ENCODE measurements around the gene NDUFS1. TPM values are rescaled to one million over a fixed set of nuclear protein-coding genes. Genes with fewer than 3 reads are reported as not detected.

The NDUFS1 gene
- total and polyA plus RNA-seq, 10 of the 15 experiments (the other 5 are each of a cell fraction or from before 2014, with no cell fraction given): 62.6 to 108 (median 90.4) TPM

DNA sequence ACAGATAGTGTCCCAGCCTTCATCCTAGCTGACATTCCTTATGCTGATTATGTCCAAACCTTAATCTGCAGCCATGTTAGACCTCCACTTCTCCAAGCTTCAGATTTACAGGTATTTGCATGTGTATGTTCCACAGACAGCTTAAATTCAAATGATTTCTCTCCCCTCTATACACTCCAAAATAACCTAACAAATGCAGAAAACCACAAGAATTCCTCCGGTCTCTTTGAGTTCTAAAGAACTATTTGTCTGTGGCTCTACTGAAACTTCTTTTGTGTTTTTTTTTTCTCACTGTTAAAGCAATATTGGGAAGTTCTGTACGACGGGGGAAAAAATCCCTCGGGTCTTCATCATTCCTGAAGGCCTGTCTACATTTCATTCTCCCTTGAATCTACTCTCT lies 8.6 kb downstream of the NDUFS1 start:
- Histone ChIP-seq H2AFZ (ENCODE audit: control insufficient read depth, low read depth, low read length) (no peak overlapping the region), H3K27ac (ENCODE audit: control insufficient read depth, insufficient read depth) (no peak overlapping the region; the same call in 1 of the 2 replicates), H3K4me3 (no peak overlapping the region), H3K9ac (ENCODE audit: control insufficient read depth, insufficient read depth, low read length) (no peak overlapping the region), H4K20me1 (ENCODE audit: control insufficient read depth, insufficient read depth) (no peaks in the 10 kb centered on the region), H3K4me1 (ENCODE audit: control insufficient read depth, insufficient read depth, low read length) (peaks cover 8% of the 10 kb centered on the region; the same call in 1 of the 2 replicates), H3K36me3 (ENCODE audit: control insufficient read depth in 2 of 2, insufficient read depth in 2 of 2, low read length in 1 of 2) (peaks cover 0 to 10% of the 10 kb centered on the region in 2 experiments; a peak in 3 of 4 replicates), H3K79me2 (ENCODE audit: control insufficient read depth, insufficient read depth, low read length) (peaks cover 11% of the 10 kb centered on the region), H3K9me3 (replicated peaks; ENCODE audit: control insufficient read depth, insufficient read depth, low read length) (no peaks in the 10 kb centered on the region), H3K27me3 (replicated peaks in 1 of 2; ENCODE audit: control insufficient read depth in 2 of 2, insufficient read depth in 2 of 2, low read length in 1 of 2) (no peaks in the 10 kb centered on the region), H3K4me2 (ENCODE audit: control insufficient read depth, insufficient read depth) (no peak overlapping the region)
- intact Hi-C loops (cut with micrococcal nuclease; ENCODE audit: unreplicated experiment) (loop anchor here (5.0 kb wide), 1 partner anchor 148 kb away; no protein-coding TSS in a partner anchor), in situ Hi-C loops (cut with MboI) (no loop called here)
- FAIRE-seq (peak; percentile 31), DNase-seq (ENCODE audit: low read depth, low spot score) (no peak), ATAC-seq (no peak)
- CTCF ChIA-PET: interaction anchor here (1.6 kb wide), 1 partner anchor 13 kb away, joined by 4 read pairs; no protein-coding TSS in a partner anchor
- no peak for TF ChIP-seq E2F4 (IDR thresholded peaks at IDR 0.05; ENCODE audit: low read depth, low read length)
- RAD21 ChIA-PET (ENCODE audit: unreplicated experiment): no interaction called here
- WGBS (ENCODE audit: insufficient coverage, insufficient replicate concordance, low lambda C conversion rate, missing lambda C conversion rate): 52% methylated on average over 4 of the region's 4 CpGs
- POLR2A ChIA-PET: interaction anchor here (0.5 kb wide), 2 partner anchors 9 to 125 kb away, joined by 3 read pairs; no protein-coding TSS in a partner anchor
- TSS peak; percentile 8 for BruUV-seq (replicated peaks)
- SMC1A ChIA-PET (ENCODE audit: uncharacterized antibody, unreplicated experiment): interaction anchor here (1.1 to 1.7 kb wide), 2 partner anchors 30 to 64 kb away, joined by 3 to 4 read pairs; partner anchors contain the start of gene INO80D

GRCh38 chr2:206150168-206150567 lies 9.1 kb downstream of the NDUFS1 start:
- H3K4me3 ChIP-seq: no peak overlapping the region
- SMC1A ChIA-PET (ENCODE audit: uncharacterized antibody, unreplicated experiment): no interaction called here
- peaks cover 0 to 10% of the 10 kb centered on the region in 2 experiments; a peak in 3 of 4 replicates for H3K36me3 ChIP-seq (ENCODE audit: control insufficient read depth in 2 of 2, insufficient read depth in 2 of 2, low read length in 1 of 2)
- H3K4me1 ChIP-seq (ENCODE audit: control insufficient read depth, insufficient read depth, low read length): peaks cover 8% of the 10 kb centered on the region; the same call in 1 of the 2 replicates
- in situ Hi-C loops (cut with MboI) (no loop called here), intact Hi-C loops (cut with micrococcal nuclease; ENCODE audit: unreplicated experiment) (loop anchor here (5.0 kb wide), 1 partner anchor 148 kb away; no protein-coding TSS in a partner anchor)
- H3K27me3 ChIP-seq (replicated peaks in 1 of 2; ENCODE audit: control insufficient read depth in 2 of 2, insufficient read depth in 2 of 2, low read length in 1 of 2): no peaks in the 10 kb centered on the region
- H2AFZ ChIP-seq (ENCODE audit: control insufficient read depth, low read depth, low read length): no peak overlapping the region
- WGBS (ENCODE audit: insufficient coverage, insufficient replicate concordance, low lambda C conversion rate, missing lambda C conversion rate): 100% methylated on average over 1 of the region's 1 CpG
- CTCF ChIA-PET: interaction anchor here (1.6 kb wide), 1 partner anchor 13 kb away, joined by 4 read pairs; no protein-coding TSS in a partner anchor
- H3K9ac ChIP-seq (ENCODE audit: control insufficient read depth, insufficient read depth, low read length): no peak overlapping the region
- peak; percentile 7 for FAIRE-seq
- TF ChIP-seq ZNF687 (IDR thresholded peaks at IDR 0.05) (no peak), RAD51 (IDR thresholded peaks at IDR 0.05) (no peak)
- H3K4me2 ChIP-seq (ENCODE audit: control insufficient read depth, insufficient read depth): no peak overlapping the region
- no peaks in the 10 kb centered on the region for H4K20me1 ChIP-seq (ENCODE audit: control insufficient read depth, insufficient read depth)
- no peaks in the 10 kb centered on the region for H3K9me3 ChIP-seq (replicated peaks; ENCODE audit: control insufficient read depth, insufficient read depth, low read length)
- H3K27ac ChIP-seq (ENCODE audit: control insufficient read depth, insufficient read depth): no peak overlapping the region
- no peak for ATAC-seq
- no peak for DNase-seq (ENCODE audit: low read depth, low spot score)
- POLR2A ChIA-PET: interaction anchor here (0.5 kb wide), 1 partner anchor 125 kb away, joined by 3 read pairs; no protein-coding TSS in a partner anchor
- H3K79me2 ChIP-seq (ENCODE audit: control insufficient read depth, insufficient read depth, low read length): peaks cover 11% of the 10 kb centered on the region
- BruUV-seq (replicated peaks): no TSS peak
- RAD21 ChIA-PET (ENCODE audit: unreplicated experiment): no interaction called here

Measured in GM12878 (cell line).